C4-2B (cell line): ENCODE measurements around the gene MAP3K20.
"Not testable (repeated sequence)": the region's sequence is repeated elsewhere in the genome, so short reads cannot be mapped to it uniquely, and the experiment has no call there.

Experiments used
- H3K27ac ChIP-seq: fragments of 450-650 bp; 2 replicates; pipeline ENCODE4 v1.5.1; 2017
- CTCF ChIP-seq: fragments of 450-650 bp; conservative IDR thresholded peaks from 2 replicates; pipeline ENCODE4 v1.5.1; 2017; ENCODE audit warnings: mild to moderate bottlenecking
- ZFX ChIP-seq: fragments of 450-650 bp; IDR thresholded peaks from 2 replicates; pipeline ENCODE4 v1.6.1; 2017

The MAP3K20 gene

GRCh38 chr2:173126819-173127218 is 51.2 kb downstream of the MAP3K20 start:
- H3K27ac ChIP-seq = no peak overlapping the region
- TF ChIP-seq CTCF = no peak
- TF ChIP-seq ZFX = no peak

GRCh38 chr2:173128132-173128531 is 52.5 kb downstream of the MAP3K20 start:
- not testable (repeated sequence) for H3K27ac ChIP-seq

- no peak for TF ChIP-seq CTCF
- TF ChIP-seq ZFX = no peak
- no peak overlapping the region for H3K27ac ChIP-seq
Observed at GRCh38 chr2:173130496-173131465, 55.1 kb downstream of the MAP3K20 start.

GRCh38 chr2:173132531-173132930 is 56.9 kb downstream of the MAP3K20 start:
- TF ChIP-seq ZFX = no peak
- TF ChIP-seq CTCF = no peak
- no peak overlapping the region for H3K27ac ChIP-seq

GRCh38 chr2:173134703-173135102 is 59.1 kb downstream of the MAP3K20 start:
- no peak for TF ChIP-seq ZFX
- TF ChIP-seq CTCF = no peak
- H3K27ac ChIP-seq = no peak overlapping the region

GRCh38 chr2:173136067-173136466 is 60.4 kb downstream of the MAP3K20 start:
- no peak overlapping the region for H3K27ac ChIP-seq
- no peak for TF ChIP-seq CTCF
- no peak for TF ChIP-seq ZFX

- H3K27ac ChIP-seq = no peak overlapping the region
- no peak for TF ChIP-seq CTCF
- no peak for TF ChIP-seq ZFX
Observed at GRCh38 chr2:173136599-173136998, 61.0 kb downstream of the MAP3K20 start.

- no peak for TF ChIP-seq ZFX
- no peak for TF ChIP-seq CTCF
- no peak overlapping the region for H3K27ac ChIP-seq
Observed at GRCh38 chr2:173137610-173138009, 62.0 kb downstream of the MAP3K20 start.
